Muscle of arm (tissue), 14 donors: ENCODE data around the gene SOX13. TPM values are rescaled to one million over a fixed set of nuclear protein-coding genes. Genes with fewer than 3 reads are reported as not detected.
A peak's percentile ranks its signal among the peaks of the same experiment; 100 is the strongest.
"Not testable (repeated sequence)": the region's sequence is repeated elsewhere in the genome, so short reads cannot be mapped to it uniquely, and the experiment has no call there.

Experiments used
- DNase-seq: peaks from one replicate; pipeline ENCODE4 v3.0.0-alpha.2; 2013
- long read RNA-seq, 11 donors: transcript quantifications; one replicate each; lab custom pipeline, GENCODE V29; 2026
- polyA plus RNA-seq, 12 donors: library from polyadenylated mRNA; unstranded; fragments of 120-200 nt; gene quantifications; one replicate each; pipeline ENCODE4 v1.2.1, GENCODE V29; 2013; ENCODE audit not compliant: insufficient read length in 12 of 12

Gene SOX13
- 10 to 100 TPM in 11 of 12 donors, not detected in 1; 14.6 to 31.9 (median 19.4) TPM for polyA plus RNA-seq
- long read RNA-seq, donor 1, transcript SOX13-202 (7 exons, 3,525 nt): major isoform, 6 of 26 reads
- long read RNA-seq, donor 1, partial matches to known transcripts: 18 of 26 reads
- long read RNA-seq, donor 1, other reads (novel, unspliced or antisense): 0 of 26 reads
- long read RNA-seq, donor 2, partial matches to known transcripts: 0 of 5 reads
- long read RNA-seq, donor 2, other reads (novel, unspliced or antisense): 5 of 5 reads
- long read RNA-seq, donor 3, partial matches to known transcripts: 0 of 1 reads
- long read RNA-seq, donor 3, other reads (novel, unspliced or antisense): 0 of 1 reads
- long read RNA-seq, donor 4: 0 reads
- long read RNA-seq, donor 5, partial matches to known transcripts: 0 of 5 reads
- long read RNA-seq, donor 5, other reads (novel, unspliced or antisense): 0 of 5 reads
- long read RNA-seq, donor 6: 0 reads
- long read RNA-seq, donor 7, partial matches to known transcripts: 0 of 2 reads
- long read RNA-seq, donor 7, other reads (novel, unspliced or antisense): 0 of 2 reads
- long read RNA-seq, donor 8, partial matches to known transcripts: 14 of 18 reads
- long read RNA-seq, donor 8, other reads (novel, unspliced or antisense): 0 of 18 reads
- long read RNA-seq, donor 9, partial matches to known transcripts: 0 of 1 reads
- long read RNA-seq, donor 9, other reads (novel, unspliced or antisense): 0 of 1 reads
- long read RNA-seq, donor 10, partial matches to known transcripts: 0 of 3 reads
- long read RNA-seq, donor 10, other reads (novel, unspliced or antisense): 0 of 3 reads
- long read RNA-seq, donor 11, partial matches to known transcripts: 0 of 1 reads
- long read RNA-seq, donor 11, other reads (novel, unspliced or antisense): 0 of 1 reads

GRCh38 chr1:204072931-204073836 lies at the start of gene SOX13:
Gene SOX13, plus strand, starts transcription at chr1:204073115. Its CDS starts 39,801 bp downstream, at chr1:204112916.
- peak; percentile 87 for DNase-seq

GRCh38 chr1:204025917-204026707 lies 46.8 kb upstream of the SOX13 start:
- DNase-seq: no peak

GRCh38 chr1:204027446-204027845 lies 45.5 kb upstream of the SOX13 start:
- DNase-seq: no peak

- DNase-seq: no peak
These were observed 43.9 kb upstream of the SOX13 start for GRCh38 chr1:204029016-204029415.

GRCh38 chr1:204031098-204031710 lies 41.7 kb upstream of the SOX13 start:
- DNase-seq: no peak

DNA sequence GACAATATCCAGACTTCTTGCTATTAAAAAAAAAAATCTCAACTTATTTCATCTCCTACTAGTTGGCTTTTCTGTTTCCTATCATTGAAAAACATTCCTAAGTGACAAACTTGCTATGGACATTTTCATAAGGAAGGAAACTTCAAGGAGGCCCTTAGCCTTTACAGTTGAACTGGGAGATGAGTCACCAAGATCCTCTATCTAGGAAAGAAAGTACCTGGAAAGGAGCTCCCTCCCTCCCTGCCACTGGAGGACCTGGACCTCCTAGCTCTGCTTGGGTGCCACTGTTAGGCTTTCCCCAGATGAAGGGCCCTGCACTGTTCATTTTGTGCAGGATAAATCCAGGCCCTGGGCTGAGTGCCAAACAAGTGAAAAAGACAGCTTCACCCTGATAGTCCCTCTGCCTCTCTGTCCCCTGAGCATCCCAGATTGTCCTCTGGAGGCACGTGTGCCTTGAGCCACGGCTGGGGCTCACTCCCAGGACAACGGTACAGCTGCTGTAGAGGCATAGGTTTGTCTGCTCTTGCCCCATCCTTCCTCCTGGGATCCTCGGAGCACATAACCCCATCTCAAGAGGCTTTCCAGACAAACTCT lies 40.2 kb upstream of the SOX13 start:
- no peak for DNase-seq

DNA sequence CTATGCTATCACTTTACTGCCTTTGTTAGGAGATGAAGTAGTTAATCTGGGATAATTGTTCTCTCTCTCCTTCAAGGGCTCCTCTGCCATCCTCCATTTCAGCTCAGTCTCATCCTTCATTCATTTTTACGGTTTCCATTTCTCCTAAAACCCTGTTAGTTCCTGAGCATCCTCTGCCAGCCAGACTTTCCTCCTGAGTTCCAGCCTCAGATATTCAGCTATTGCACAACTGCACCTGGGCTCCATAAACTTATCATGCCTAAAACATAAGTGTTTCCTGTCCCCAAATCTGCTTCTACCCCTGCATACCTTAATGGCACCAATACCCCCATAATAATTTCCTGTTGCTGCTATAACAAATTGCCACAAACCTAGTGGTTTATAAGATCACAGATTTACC lies 39.6 kb upstream of the SOX13 start:
- no peak for DNase-seq

DNA sequence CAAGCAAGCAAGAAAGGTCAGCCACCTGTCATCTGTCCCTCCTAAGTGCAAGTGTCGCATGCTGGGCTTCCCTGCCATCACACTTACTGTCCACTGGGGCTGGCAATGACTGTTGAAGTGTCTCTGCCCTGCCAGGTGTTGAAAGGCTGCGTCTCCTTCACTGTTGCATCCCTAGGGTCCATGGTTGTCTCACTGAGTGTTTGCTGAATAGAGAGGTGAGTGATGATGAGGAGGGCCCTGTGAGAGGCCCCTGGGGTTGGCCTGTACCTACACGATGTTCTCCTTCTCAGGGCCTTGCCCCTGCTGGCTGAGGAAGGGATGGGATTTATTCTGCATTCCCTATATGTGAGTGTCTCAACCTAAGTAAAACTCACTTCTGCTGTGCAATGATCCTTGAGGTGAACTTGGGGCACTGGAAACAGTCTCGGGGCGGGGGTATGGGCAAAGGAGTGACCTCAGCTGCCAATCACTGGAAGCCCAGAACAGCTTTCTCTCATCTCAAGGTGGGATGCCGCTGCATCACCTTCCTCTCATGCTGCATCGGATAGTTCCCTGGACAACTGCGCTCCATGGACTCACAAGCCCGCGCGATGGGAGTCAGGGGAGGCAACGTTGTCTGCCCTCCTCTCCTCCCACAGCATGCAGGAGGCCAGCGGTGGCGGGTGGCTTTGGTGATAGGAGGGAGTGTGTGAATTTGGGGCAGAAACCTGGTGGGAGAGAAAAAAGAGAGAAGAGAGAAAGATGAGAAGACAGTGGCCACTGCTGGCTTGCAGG lies 35.8 kb upstream of the SOX13 start:
- DNase-seq: no peak

GRCh38 chr1:204041232-204041767 lies 31.6 kb upstream of the SOX13 start:
- peak; percentile 12 for DNase-seq

DNA sequence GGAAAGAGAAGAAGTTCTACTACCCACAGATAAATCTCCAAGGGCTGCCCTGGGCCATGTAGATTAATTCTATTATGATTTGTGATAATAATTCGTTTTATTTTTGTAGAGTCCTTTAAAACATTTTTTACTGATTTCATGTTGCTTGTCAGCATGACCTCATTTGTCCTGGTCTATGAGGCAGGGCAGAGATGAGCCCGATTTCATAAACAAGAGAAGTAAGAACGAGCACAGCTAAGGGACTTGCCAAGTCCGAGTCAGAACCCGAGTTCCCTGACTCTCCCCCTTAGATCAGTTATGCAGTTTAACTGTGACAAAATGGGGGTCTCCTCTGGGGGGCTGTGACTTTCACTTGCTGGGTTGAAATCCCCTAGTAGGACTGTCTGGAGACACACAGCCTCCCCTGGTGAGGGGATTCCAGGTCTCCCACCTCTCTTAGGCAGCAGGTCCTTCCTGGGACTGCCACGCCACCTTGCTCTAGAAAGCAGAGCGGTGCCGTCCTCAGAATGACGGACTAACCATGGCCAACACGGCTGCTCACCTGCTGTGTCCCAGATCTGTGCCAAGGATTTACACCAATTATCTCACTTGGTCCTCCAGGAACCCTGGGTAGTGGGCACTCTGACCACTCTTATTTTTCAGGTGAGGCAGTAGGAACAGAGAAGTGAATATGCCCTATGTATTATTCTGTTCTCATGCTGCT lies 31.0 kb upstream of the SOX13 start:
- no peak for DNase-seq

- no peak for DNase-seq
These were observed 30.4 kb upstream of the SOX13 start for GRCh38 chr1:204042516-204042915.

GRCh38 chr1:204043680-204044079 lies 29.2 kb upstream of the SOX13 start:
- no peak for DNase-seq

DNA sequence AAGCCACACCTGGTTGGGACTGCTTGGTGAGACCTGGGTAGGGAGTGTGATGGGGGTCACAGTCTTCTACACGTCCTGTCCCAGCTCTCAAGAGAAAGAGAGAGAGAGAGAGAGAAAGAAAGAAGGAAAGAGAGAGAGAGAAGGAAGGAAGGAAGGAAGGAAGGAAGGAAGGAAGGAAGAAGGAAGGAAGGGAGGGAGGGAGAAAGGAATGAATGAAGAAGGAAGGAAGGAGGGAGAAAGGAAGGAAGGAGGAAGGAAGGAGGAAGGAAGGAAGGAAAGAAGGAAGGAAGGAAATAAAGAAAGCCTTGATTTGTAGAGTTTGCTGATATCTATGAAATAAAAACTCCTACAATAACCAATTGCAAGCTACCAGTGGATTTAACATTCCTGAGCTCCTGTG lies 28.5 kb upstream of the SOX13 start:
- no peak for DNase-seq

DNA sequence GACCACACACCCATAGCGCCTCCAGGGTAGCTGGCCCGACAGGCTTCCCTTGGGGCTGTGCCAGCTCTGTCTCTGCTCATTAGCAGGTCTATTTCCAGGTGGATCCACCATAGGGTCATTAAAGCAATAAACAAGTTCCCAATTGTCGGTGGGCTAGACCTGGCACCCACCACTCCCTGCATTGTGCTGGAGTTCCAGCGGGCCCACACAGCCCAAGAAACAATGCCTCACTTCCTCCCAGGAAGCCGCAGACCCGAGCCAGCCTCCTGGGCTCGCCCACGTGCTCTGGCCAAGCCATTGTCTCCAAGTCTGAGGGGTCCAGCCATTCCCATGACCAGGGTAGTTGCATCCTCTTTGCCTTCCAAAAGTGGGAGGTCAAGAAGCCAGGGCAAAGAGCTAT lies 27.5 kb upstream of the SOX13 start:
- DNase-seq: no peak

- DNase-seq: no peak
These were observed 26.6 kb upstream of the SOX13 start for GRCh38 chr1:204046346-204046745.

- DNase-seq: not testable (repeated sequence)
These were observed 24.1 kb upstream of the SOX13 start for GRCh38 chr1:204048796-204049195.

DNA sequence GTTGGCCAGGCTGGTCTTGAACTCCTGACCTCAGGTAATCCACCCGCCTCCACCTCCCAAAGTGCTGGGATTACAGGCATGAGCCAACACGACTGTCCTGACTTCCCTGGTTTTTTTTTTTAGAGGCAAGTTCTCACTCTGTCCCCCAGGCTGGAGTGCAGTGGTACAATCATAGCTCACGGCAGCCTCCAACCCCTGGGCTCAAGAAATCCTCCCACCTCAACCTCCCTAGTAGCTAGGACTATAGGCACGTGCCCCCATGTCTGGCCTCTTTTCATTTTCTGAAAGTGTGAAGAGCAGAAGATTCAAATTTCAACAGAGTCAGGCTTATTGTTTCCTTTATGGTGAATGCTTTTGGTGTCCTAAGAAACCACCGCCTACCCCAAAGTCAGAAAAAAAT lies 21.7 kb upstream of the SOX13 start:
- no peak for DNase-seq

DNA sequence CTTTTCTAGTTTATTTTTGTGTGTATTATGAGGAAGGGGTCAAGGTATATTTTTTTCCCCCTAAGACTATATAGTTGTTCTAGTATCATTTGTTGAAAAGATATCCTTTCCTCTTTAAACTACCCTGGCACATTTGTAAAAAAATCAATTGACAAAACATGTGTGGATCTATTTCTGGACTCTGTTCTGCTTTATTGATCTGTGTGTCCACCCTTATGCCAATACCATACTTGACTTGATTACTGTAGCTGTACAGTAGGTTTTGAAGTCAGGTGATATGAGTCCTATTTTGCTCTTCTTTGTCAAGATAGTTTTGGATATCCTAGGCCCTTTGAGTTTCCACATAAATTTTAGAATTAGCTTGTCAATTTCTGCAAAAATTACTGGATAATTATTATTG lies 21.2 kb upstream of the SOX13 start:
- no peak for DNase-seq
